OCI-LY3 (cell line): ENCODE measurements around the gene FYN.

ENCODE experiments used
- H2AFZ ChIP-seq: fragments of 200-600, 300-600 bp; shearing (Covaris generic); 2 replicates; pipeline ENCODE4 v1.6.0; 2014; ENCODE audit warnings: antibody characterized with exemption, low read depth, low read length
- H3K27ac ChIP-seq: fragments of 200-600, 300-600 bp; sonication (generic); 2 replicates; pipeline ENCODE4 v1.5.1; 2014; ENCODE audit warnings: mild to moderate bottlenecking, low read length, moderate library complexity, mixed read lengths
- H3K27me3 ChIP-seq: fragments of 200-600, 300-600 bp; sonication (generic); 2 replicates; pipeline ENCODE4 v1.6.1; 2014; ENCODE audit warnings: low read depth, low read length, mixed read lengths
- H3K36me3 ChIP-seq: fragments of 200-600, 300-600 bp; sonication (generic); replicated peaks from 2 replicates; pipeline ENCODE3; 2014; ENCODE audit warnings: low read depth, low read length, mixed read lengths
- H3K4me1 ChIP-seq: fragments of 300-600, 200-600 bp; sonication (generic); 2 replicates; pipeline ENCODE4 v1.6.1; 2014; ENCODE audit warnings: low read length, mixed read lengths
- H3K4me2 ChIP-seq: fragments of 200-600, 300-600 bp; sonication (generic); 2 replicates; pipeline ENCODE4 v1.6.1; 2014; ENCODE audit warnings: low read length, mixed read lengths
- H3K4me3 ChIP-seq: fragments of 300-600, 200-600 bp; sonication (generic); 2 replicates; pipeline ENCODE4 v1.5.1; 2014; ENCODE audit warnings: antibody characterized with exemption, mild to moderate bottlenecking, low read length, moderate library complexity
- H3K79me2 ChIP-seq: fragments of 300-600, 200-600 bp; shearing (Covaris generic); 2 replicates; pipeline ENCODE4 v1.6.1; 2014; ENCODE audit warnings: mild to moderate bottlenecking, low read length, mixed read lengths
- H3K9ac ChIP-seq: fragments of 300-600, 200-600 bp; shearing (Covaris generic); 2 replicates; pipeline ENCODE4 v1.6.0; 2014; ENCODE audit warnings: mild to moderate bottlenecking, low read length, moderate library complexity
- H3K9me3 ChIP-seq: fragments of 200-600, 300-600 bp; shearing (Covaris generic); 2 replicates; pipeline ENCODE4 v1.6.1; 2014; ENCODE audit warnings: low read length, mixed read lengths; ENCODE audit not compliant: insufficient read depth
- H4K20me1 ChIP-seq: fragments of 200-600, 300-600 bp; sonication (generic); 2 replicates; pipeline ENCODE4 v1.6.1; 2016; ENCODE audit warnings: low read length, mixed read lengths; ENCODE audit not compliant: insufficient read depth
- CTCF ChIP-seq: fragments of 200-600, 300-600 bp; sonication (generic); IDR thresholded peaks from 2 replicates; pipeline ENCODE4 v1.5.1; 2014; ENCODE audit warnings: antibody characterized with exemption, low read length, low read depth
- EZH2phosphoT487 ChIP-seq: fragments of 200-600 bp; shearing (Covaris generic); IDR thresholded peaks from 2 replicates; pipeline ENCODE4 v1.6.1; 2018; ENCODE audit warnings: antibody characterized with exemption, mixed run types, low read depth

The FYN gene

GRCh38 chr6:111758608-111759329 lies 114.5 kb downstream of the FYN start:
- Histone ChIP-seq H3K4me1 (peaks cover 27% of the 10 kb centered on the region), H3K9ac (no peak overlapping the region), H2AFZ (no peak overlapping the region), H3K36me3 (no peaks in the 10 kb centered on the region), H4K20me1 (0 out of 2 replicates have a peak, but pooled peaks cover 3% of the 10 kb centered on the region), H3K4me2 (no peak overlapping the region), H3K79me2 (no peaks in the 10 kb centered on the region), H3K27me3 (peaks cover 16% of the 10 kb centered on the region), H3K9me3 (no peaks in the 10 kb centered on the region), H3K4me3 (no peak overlapping the region), H3K27ac (no peak overlapping the region)
- TF ChIP-seq CTCF: no peak
- TF ChIP-seq EZH2phosphoT487: no peak

GRCh38 chr6:111757342-111757741 lies 115.9 kb downstream of the FYN start:
- no peak for TF ChIP-seq EZH2phosphoT487
- TF ChIP-seq CTCF: no peak
- H3K79me2 ChIP-seq: no peaks in the 10 kb centered on the region
- H2AFZ ChIP-seq: no peak overlapping the region
- H4K20me1 ChIP-seq: 0 out of 2 replicates have a peak, but pooled peaks cover 3% of the 10 kb centered on the region
- peaks cover 12% of the 10 kb centered on the region for H3K4me1 ChIP-seq
- no peak overlapping the region for H3K4me2 ChIP-seq
- no peak overlapping the region for H3K9ac ChIP-seq
- H3K27ac ChIP-seq: no peak overlapping the region
- 0 out of 2 replicates have a peak, but pooled peaks cover 5% of the 10 kb centered on the region for H3K27me3 ChIP-seq
- H3K36me3 ChIP-seq: no peaks in the 10 kb centered on the region
- no peak overlapping the region for H3K4me3 ChIP-seq
- no peaks in the 10 kb centered on the region for H3K9me3 ChIP-seq

- Histone ChIP-seq H3K9ac (no peak overlapping the region), H3K4me2 (no peak overlapping the region), H3K4me1 (no peaks in the 10 kb centered on the region), H3K9me3 (no peaks in the 10 kb centered on the region), H3K27ac (no peak overlapping the region), H3K4me3 (no peak overlapping the region), H2AFZ (no peak overlapping the region), H3K36me3 (no peaks in the 10 kb centered on the region), H3K27me3 (no peaks in the 10 kb centered on the region), H3K79me2 (no peaks in the 10 kb centered on the region), H4K20me1 (no peaks in the 10 kb centered on the region)
- no peak for TF ChIP-seq EZH2phosphoT487
- TF ChIP-seq CTCF: no peak
Measured at GRCh38 chr6:111754423-111754822, 118.8 kb downstream of the FYN start.

GRCh38 chr6:111753573-111753972 lies 119.7 kb downstream of the FYN start:
- no peak overlapping the region for H3K4me2 ChIP-seq
- no peak overlapping the region for H3K27ac ChIP-seq
- H3K27me3 ChIP-seq: no peaks in the 10 kb centered on the region
- H2AFZ ChIP-seq: no peak overlapping the region
- H3K9me3 ChIP-seq: no peaks in the 10 kb centered on the region
- H3K79me2 ChIP-seq: no peaks in the 10 kb centered on the region
- H3K36me3 ChIP-seq: no peaks in the 10 kb centered on the region
- H4K20me1 ChIP-seq: no peaks in the 10 kb centered on the region
- TF ChIP-seq EZH2phosphoT487: no peak
- no peak overlapping the region for H3K9ac ChIP-seq
- no peak overlapping the region for H3K4me3 ChIP-seq
- no peaks in the 10 kb centered on the region for H3K4me1 ChIP-seq
